HepG2 (cell line): ENCODE data around the gene LAP3. TPM values are rescaled to one million over a fixed set of nuclear protein-coding genes. Genes with fewer than 3 reads are reported as not detected.
A peak's percentile ranks its signal among the peaks of the same experiment; 100 is the strongest.
"Not testable (repeated sequence)": the region's sequence is repeated elsewhere in the genome, so short reads cannot be mapped to it uniquely, and the experiment has no call there.

Experiments
- ATAC-seq: fragments of 200-7000 bp; cut with Tn5 transposase; 3 replicates; pipeline ENCODE4 v1.9.1; 2020; ENCODE audit warnings: mild to moderate bottlenecking, moderate library complexity
- BruUV-seq: library from RNA; stranded (reverse); fragments of 400-500 nt; replicated peaks from 2 replicates; lab custom pipeline; 2021; lab: Mats Ljungman, UMichigan
- CTCF ChIA-PET: fragments of 300-600 bp; formaldehyde crosslinking; extraction: SDS; loops from one replicate; lab custom pipeline; 2021; ENCODE audit warnings: low total read pairs, inconsistent platforms, low intra/inter-chr PET ratio; lab: Yijun Ruan, JAX
- POLR2A ChIA-PET: fragments of 350-600 bp; sonication (Branson Sonifier 250); formaldehyde crosslinking; loops from one replicate; lab custom pipeline; 2020; ENCODE audit warnings: antibody characterized with exemption, inconsistent platforms; lab: Yijun Ruan, JAX
- DNase-seq: peaks from one replicate; pipeline ENCODE4 v3.0.0-alpha.2; 2015; ENCODE audit warnings: low spot score
- FAIRE-seq: peaks from 3 replicates; lab custom pipeline; 2011; peaks lifted over from hg19 to GRCh38; lab: Jason Lieb, UNC
- H2AFZ ChIP-seq: one replicate; pipeline ENCODE4 v1.6.1; 2011; ENCODE audit warnings: low read length, inconsistent platforms
- H3K27ac ChIP-seq: fragments of 300-600 bp; 3 replicates; pipeline ENCODE4 v1.8.0; 2011; ENCODE audit warnings: mixed run types, mild to moderate bottlenecking, mixed read lengths, low read length, inconsistent platforms; ENCODE audit not compliant: insufficient read depth; ENCODE audit errors: extremely low read length
- H3K27me3 ChIP-seq, 2 experiments: fragments of 200-600 bp in 1 of 2; 2 replicates in 1 of 2; 3 replicates in 1 of 2; pipeline versions ENCODE4 v1.6.0 to v1.8.0; 2011; ENCODE audit warnings: low read length in 2 of 2, mild to moderate bottlenecking in 2 of 2, moderate library complexity in 2 of 2, inconsistent platforms in 1 of 2; ENCODE audit not compliant: insufficient read depth in 2 of 2, control insufficient read depth in 1 of 2
- H3K36me3 ChIP-seq, 2 experiments: fragments of 200-600 bp in 1 of 2; replicated peaks in 1 of 2; 2 replicates in 1 of 2; 3 replicates in 1 of 2; pipeline versions ENCODE4 v1.5.1 to v1.8.0; 2011; ENCODE audit warnings: low read length in 2 of 2, inconsistent platforms in 1 of 2; ENCODE audit not compliant: insufficient read depth in 2 of 2, control insufficient read depth in 1 of 2
- H3K4me1 ChIP-seq: 2 replicates; pipeline ENCODE4 v1.5.1; 2012; ENCODE audit warnings: low read length, inconsistent platforms; ENCODE audit not compliant: insufficient read depth
- H3K4me2 ChIP-seq: 2 replicates; pipeline ENCODE4 v1.6.0; 2011; ENCODE audit warnings: low read depth, low read length, inconsistent platforms
- H3K4me3 ChIP-seq, 3 experiments: fragments of 200-600 bp in 1 of 3; sonication (generic), shearing (Covaris generic) in 1 of 3; replicated peaks in 1 of 3; 2 replicates each; pipeline ENCODE4 v1.5.1; 2011 to 2016; ENCODE audit warnings: low read length in 3 of 3, inconsistent platforms in 2 of 3, low read depth in 2 of 3, mild to moderate bottlenecking in 2 of 3, control low read depth in 1 of 3, mixed read lengths in 1 of 3; ENCODE audit not compliant: insufficient read depth in 1 of 3
- H3K79me2 ChIP-seq: one replicate; pipeline ENCODE4 v1.6.1; 2011; ENCODE audit warnings: low read length, inconsistent platforms; ENCODE audit not compliant: insufficient read depth
- H3K9ac ChIP-seq: 2 replicates; pipeline ENCODE4 v1.6.0; 2011; ENCODE audit warnings: mild to moderate bottlenecking, low read depth, low read length, inconsistent platforms; ENCODE audit not compliant: insufficient read depth
- H3K9me3 ChIP-seq: 2 replicates; pipeline ENCODE4 v1.5.1; 2012; ENCODE audit warnings: mild to moderate bottlenecking, low read length
- H4K20me1 ChIP-seq: 2 replicates; pipeline ENCODE4 v1.6.0; 2011; ENCODE audit warnings: inconsistent platforms, mild to moderate bottlenecking, low read length, moderate library complexity; ENCODE audit not compliant: insufficient read depth
- ARID5B ChIP-seq: IDR thresholded peaks from 2 replicates; pipeline ENCODE4 v1.4.0; 2020; ENCODE audit warnings: mild to moderate bottlenecking, missing genetic modification reagents
- CTCF ChIP-seq: sonication (generic); formaldehyde crosslinking; IDR thresholded peaks from 2 replicates; pipeline ENCODE4 v1.5.0; 2020; ENCODE audit warnings: mild to moderate bottlenecking, missing genetic modification reagents, moderate library complexity
- NAIF1 ChIP-seq: sonication (generic); formaldehyde crosslinking; IDR thresholded peaks from 2 replicates; pipeline ENCODE4 v1.5.0; 2020; ENCODE audit warnings: mild to moderate bottlenecking, missing genetic modification reagents, borderline replicate concordance
- STAG1 ChIP-seq: sonication (generic); formaldehyde crosslinking; IDR thresholded peaks from 2 replicates; pipeline ENCODE4 v1.4.0; 2020; ENCODE audit warnings: missing genetic modification reagents
- ZNF362 ChIP-seq: sonication (generic); formaldehyde crosslinking; IDR thresholded peaks from 2 replicates; pipeline ENCODE4 v1.4.0; 2020; ENCODE audit warnings: missing genetic modification reagents, mild to moderate bottlenecking, borderline replicate concordance
- WGBS: methylation state at CpG from one replicate; pipeline ENCODE4 v1.1.6; 2017; ENCODE audit warnings: low lambda C conversion rate; 5-methylcytosine and 5-hydroxymethylcytosine counted together
- in situ Hi-C: cut with HindIII; loops from 2 replicates; pipeline ENCODE4 v1.10.0; 2017; ENCODE audit warnings: low pct_unique_long_range_greater_than_20kb; ENCODE audit not compliant: extremely low pct_ligation_motif_present
- intact Hi-C: fragments of 100-400 bp; cut with micrococcal nuclease; formaldehyde crosslinking; loops from one replicate; pipeline ENCODE4 v1.10.0; 2022; ENCODE audit not compliant: unreplicated experiment
- polyA plus RNA-seq, 8 experiments: library from polyadenylated mRNA; depleted of rRNA in 3 of 8; stranded (reverse) in 7 of 8; unstranded in 1 of 8; fragments of >200 nt; fragmentation: Illumina TruSeq in 4 of 8; extraction: Trizol in 4 of 8; gene quantifications; 2 replicates each; pipeline versions ENCODE4 v1.2.1 to v1.2.3, GENCODE V29; 2011 to 2016; ENCODE audit warnings: low read depth in 4 of 8, missing spikeins in 1 of 8, mixed read lengths in 1 of 8; ENCODE audit not compliant: insufficient read depth in 1 of 8
- total RNA-seq, 5 experiments: library from RNA; depleted of rRNA; stranded (reverse); fragments of >200 nt; fragmentation: Illumina TruSeq; extraction: Trizol; gene quantifications; 2 replicates each; pipeline ENCODE4 v1.2.3, GENCODE V29; 2016; ENCODE audit warnings: low read depth in 1 of 5

Gene LAP3
- total and polyA plus RNA-seq, 2 of the 13 experiments (the other 11 are each of a cell fraction or from before 2014, with no cell fraction given), result 106 to 125 TPM

GRCh38 chr4:17537060-17537459, 39.9 kb upstream of the LAP3 start:
- H3K4me2 ChIP-seq, H2AFZ ChIP-seq, BruUV-seq, H3K27me3 ChIP-seq, in situ Hi-C loops, H3K27ac ChIP-seq, H3K9ac ChIP-seq, H3K36me3 ChIP-seq, CTCF ChIA-PET, H3K9me3 ChIP-seq, FAIRE-seq, H4K20me1 ChIP-seq, H3K79me2 ChIP-seq, H3K4me3 ChIP-seq, POLR2A ChIA-PET: not testable (repeated sequence)
- TF ChIP-seq ARID5B, result peak; percentile 15; the same call in 1 of the 2 replicates
- 0 out of 2 replicates have a peak, but pooled peaks have one; percentile 23 for TF ChIP-seq NAIF1 (CRISPR knock-in tag)
- peak; percentile 83 for TF ChIP-seq ZNF362 (CRISPR knock-in tag)
- peak; percentile 62 for TF ChIP-seq CTCF (CRISPR knock-in tag)
- peak; percentile 29; the same call in 1 of the 2 replicates for TF ChIP-seq STAG1
- peaks cover 24% of the 10 kb centered on the region for H3K4me1 ChIP-seq
- 42% methylated on average over 6 of the region's 6 CpGs for WGBS
- ATAC-seq (peak; percentile 88), DNase-seq (peak; percentile 56)
- intact Hi-C loops, result loop anchor here (2.0 kb wide), 1 partner anchor 24 kb away; the partner anchor contains the start of gene QDPR
